ENCODE results near the gene NT5C3B.

The NT5C3B gene

GRCh38 chr17:41810659-41811548 lies 25.1 kb downstream of the NT5C3B start:
- H3K4me3 ChIP-seq (ENCODE audit: control insufficient read depth, low read depth, low read length) = peak overlapping the region; percentile 97
- no peak for DNase-seq (ENCODE audit: low read depth)
- TF ChIP-seq CTCF (IDR thresholded peaks at IDR 0.05; ENCODE audit: control insufficient read depth, insufficient read depth, low read depth, low read length, missing control alignments) = no peak

- DNase-seq (ENCODE audit: low read depth) = no peak
- H3K4me3 ChIP-seq (ENCODE audit: control insufficient read depth, low read depth, low read length) = no peak overlapping the region
- no peak for TF ChIP-seq CTCF (IDR thresholded peaks at IDR 0.05; ENCODE audit: control insufficient read depth, insufficient read depth, low read depth, low read length, missing control alignments)
These were observed 29.2 kb downstream of the NT5C3B start for GRCh38 chr17:41806685-41807445.

GRCh38 chr17:41803049-41804020 lies 32.7 kb downstream of the NT5C3B start:
- H3K4me3 ChIP-seq (ENCODE audit: control insufficient read depth, low read depth, low read length) = no peak overlapping the region
- DNase-seq (ENCODE audit: low read depth) = no peak
- no peak for TF ChIP-seq CTCF (IDR thresholded peaks at IDR 0.05; ENCODE audit: control insufficient read depth, insufficient read depth, low read depth, low read length, missing control alignments)

- DNase-seq (ENCODE audit: low read depth) = no peak
- no peak overlapping the region for H3K4me3 ChIP-seq (ENCODE audit: control insufficient read depth, low read depth, low read length)
- TF ChIP-seq CTCF (IDR thresholded peaks at IDR 0.05; ENCODE audit: control insufficient read depth, insufficient read depth, low read depth, low read length, missing control alignments) = peak; percentile 96
These were observed 34.4 kb downstream of the NT5C3B start for GRCh38 chr17:41801374-41802271.

- DNase-seq (ENCODE audit: low read depth) = no peak
- TF ChIP-seq CTCF (IDR thresholded peaks at IDR 0.05; ENCODE audit: control insufficient read depth, insufficient read depth, low read depth, low read length, missing control alignments) = no peak
- no peak overlapping the region for H3K4me3 ChIP-seq (ENCODE audit: control insufficient read depth, low read depth, low read length)
These were observed 35.2 kb downstream of the NT5C3B start for GRCh38 chr17:41800601-41801373.

Measured in AG09309 (cell line).